AG09319 (cell line): ENCODE data around the gene DSCAM.

Experiments
- DNase-seq: peaks from one replicate; pipeline ENCODE4 v3.0.0-alpha.2; 2010; ENCODE audit warnings: low read depth; ENCODE audit errors: extremely low read depth
- CTCF ChIP-seq: IDR thresholded peaks from 2 replicates; pipeline ENCODE4 v1.5.1; 2011; ENCODE audit warnings: low read depth, mild to moderate bottlenecking, inconsistent platforms, low read length, moderate library complexity

Gene DSCAM

DNA sequence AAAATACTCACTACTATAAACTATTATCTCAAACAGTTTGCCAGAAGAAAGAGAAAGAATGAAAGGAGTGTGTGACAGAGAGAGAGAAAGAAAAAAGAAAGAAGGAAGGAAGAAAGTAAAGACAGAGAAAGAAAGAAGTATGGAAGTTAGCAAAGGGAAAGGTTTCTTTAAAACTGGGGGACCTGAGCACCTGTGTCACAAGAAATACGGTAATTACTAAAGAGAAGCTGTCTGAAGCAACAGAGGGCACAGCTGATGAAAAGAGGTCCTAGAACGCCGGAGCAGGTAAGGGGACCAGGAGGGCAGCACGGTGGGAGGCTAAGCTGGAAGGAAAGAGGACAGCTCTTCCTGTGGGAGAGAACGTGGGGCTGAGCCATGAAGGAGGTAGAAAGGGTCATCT is 163.6 kb downstream of the DSCAM start:
- DNase-seq: no peak
- TF ChIP-seq CTCF: no peak

GRCh38 chr21:40681164-40681859 is 165.6 kb downstream of the DSCAM start:
- no peak for TF ChIP-seq CTCF
- no peak for DNase-seq

DNA sequence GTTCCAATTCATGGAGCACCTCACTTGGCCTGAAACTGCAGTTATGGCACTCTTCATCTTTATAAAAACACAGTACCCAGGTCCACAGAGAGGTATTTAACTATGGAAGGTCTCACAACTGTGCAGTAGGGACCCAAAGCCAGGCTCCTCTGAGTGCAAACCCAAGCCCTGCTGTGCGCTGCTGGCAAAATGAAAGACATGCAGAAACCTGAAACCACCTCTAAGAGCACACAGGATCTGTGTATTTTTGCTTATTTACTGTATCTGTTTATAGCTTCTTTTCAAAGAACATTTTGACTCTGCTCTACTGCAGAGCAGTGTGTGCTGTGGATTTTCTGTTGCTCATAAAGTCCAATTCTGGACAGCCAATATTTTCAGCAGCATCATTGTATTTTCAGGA is 166.6 kb downstream of the DSCAM start:
- no peak for DNase-seq
- no peak for TF ChIP-seq CTCF

- no peak for DNase-seq
- TF ChIP-seq CTCF: no peak
Observed at GRCh38 chr21:40678681-40679284, 168.2 kb downstream of the DSCAM start.

- no peak for DNase-seq
- no peak for TF ChIP-seq CTCF
Observed at GRCh38 chr21:40675017-40675416, 171.9 kb downstream of the DSCAM start.

GRCh38 chr21:40672602-40673001 is 174.4 kb downstream of the DSCAM start:
- DNase-seq: no peak
- no peak for TF ChIP-seq CTCF

- DNase-seq: no peak
Observed at GRCh38 chr21:40671716-40672115, 175.2 kb downstream of the DSCAM start.

More at GRCh38 chr21:40671716-40672115, 175.2 kb downstream of the DSCAM start:
- no peak for TF ChIP-seq CTCF
